Measurements from ENCODE around the gene DNM1L.

DNA sequence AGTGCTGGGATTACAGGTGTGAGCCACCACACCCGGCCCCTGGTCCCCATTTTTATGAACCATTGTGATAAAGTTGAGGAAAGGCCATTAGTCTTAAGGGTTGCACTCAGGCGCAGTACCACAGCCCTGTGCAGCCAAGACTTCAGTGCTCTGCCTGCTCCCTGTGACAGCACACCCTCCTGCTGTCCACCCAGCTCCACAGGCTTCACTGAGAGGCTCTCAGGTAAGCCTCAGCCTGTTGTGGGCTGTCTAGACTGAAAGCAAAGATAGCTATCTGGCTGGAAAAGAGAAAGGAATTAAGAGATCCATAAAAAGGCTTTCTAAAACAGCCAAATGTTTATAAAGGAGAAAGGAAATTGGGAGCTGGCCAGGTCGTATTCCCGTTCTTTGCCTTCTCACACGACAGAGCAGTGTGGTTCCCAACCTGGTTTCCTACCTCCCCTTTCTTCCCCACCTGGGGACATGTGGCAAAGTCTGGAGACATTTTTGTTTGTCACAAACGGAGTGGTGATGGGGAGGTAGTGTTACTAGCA, 19.1 kb upstream of the DNM1L start:
- TF ChIP-seq, protein P1, sequence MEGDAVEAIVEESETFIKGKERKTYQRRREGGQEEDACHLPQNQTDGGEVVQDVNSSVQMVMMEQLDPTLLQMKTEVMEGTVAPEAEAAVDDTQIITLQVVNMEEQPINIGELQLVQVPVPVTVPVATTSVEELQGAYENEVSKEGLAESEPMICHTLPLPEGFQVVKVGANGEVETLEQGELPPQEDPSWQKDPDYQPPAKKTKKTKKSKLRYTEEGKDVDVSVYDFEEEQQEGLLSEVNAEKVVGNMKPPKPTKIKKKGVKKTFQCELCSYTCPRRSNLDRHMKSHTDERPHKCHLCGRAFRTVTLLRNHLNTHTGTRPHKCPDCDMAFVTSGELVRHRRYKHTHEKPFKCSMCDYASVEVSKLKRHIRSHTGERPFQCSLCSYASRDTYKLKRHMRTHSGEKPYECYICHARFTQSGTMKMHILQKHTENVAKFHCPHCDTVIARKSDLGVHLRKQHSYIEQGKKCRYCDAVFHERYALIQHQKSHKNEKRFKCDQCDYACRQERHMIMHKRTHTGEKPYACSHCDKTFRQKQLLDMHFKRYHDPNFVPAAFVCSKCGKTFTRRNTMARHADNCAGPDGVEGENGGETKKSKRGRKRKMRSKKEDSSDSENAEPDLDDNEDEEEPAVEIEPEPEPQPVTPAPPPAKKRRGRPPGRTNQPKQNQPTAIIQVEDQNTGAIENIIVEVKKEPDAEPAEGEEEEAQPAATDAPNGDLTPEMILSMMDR (conservative IDR thresholded peaks at IDR 0.05; ENCODE audit: low read length): no peak
- no peak for TF ChIP-seq EZH2phosphoT487 (IDR thresholded peaks at IDR 0.05; ENCODE audit: borderline replicate concordance)
